ENCODE data around the gene GABBR2.

Gene GABBR2

GRCh38 chr9:98625728-98626127, 83.0 kb downstream of the GABBR2 start:
- no peak for DNase-seq

- no peak for DNase-seq
Observed at GRCh38 chr9:98619788-98620187, 88.9 kb downstream of the GABBR2 start.

GRCh38 chr9:98615633-98616032, 93.1 kb downstream of the GABBR2 start:
- no peak for DNase-seq

GRCh38 chr9:98614941-98615340, 93.8 kb downstream of the GABBR2 start:
- no peak for DNase-seq

GRCh38 chr9:98612061-98612752, 96.5 kb downstream of the GABBR2 start:
- DNase-seq, result no peak

GRCh38 chr9:98611319-98611718, 97.4 kb downstream of the GABBR2 start:
- no peak for DNase-seq

- DNase-seq, result no peak
Observed at GRCh38 chr9:98610711-98611110, 98.0 kb downstream of the GABBR2 start.

GRCh38 chr9:98610211-98610610, 98.5 kb downstream of the GABBR2 start:
- DNase-seq, result no peak

- no peak for DNase-seq
Observed at GRCh38 chr9:98609646-98610045, 99.1 kb downstream of the GABBR2 start.

GRCh38 chr9:98607787-98608186, 100.9 kb downstream of the GABBR2 start:
- no peak for DNase-seq

- no peak for DNase-seq
Observed at GRCh38 chr9:98607152-98607551, 101.6 kb downstream of the GABBR2 start.

GRCh38 chr9:98606730-98607129, 102.0 kb downstream of the GABBR2 start:
- no peak for DNase-seq

- DNase-seq, result no peak
Observed at GRCh38 chr9:98605116-98605515, 103.6 kb downstream of the GABBR2 start.

- DNase-seq, result no peak
Observed at GRCh38 chr9:98603821-98604383, 104.8 kb downstream of the GABBR2 start.

- no peak for DNase-seq
Observed at GRCh38 chr9:98602839-98603500, 105.8 kb downstream of the GABBR2 start.

- no peak for DNase-seq
Observed at GRCh38 chr9:98600631-98601030, 108.1 kb downstream of the GABBR2 start.

- DNase-seq, result no peak
Observed at GRCh38 chr9:98599566-98600216, 109.0 kb downstream of the GABBR2 start.

GRCh38 chr9:98598861-98599260, 109.9 kb downstream of the GABBR2 start:
- DNase-seq, result no peak

GRCh38 chr9:98597236-98597771, 111.4 kb downstream of the GABBR2 start:
- no peak for DNase-seq

- no peak for DNase-seq
Observed at GRCh38 chr9:98596486-98596885, 112.2 kb downstream of the GABBR2 start.

GRCh38 chr9:98594546-98595160, 114.1 kb downstream of the GABBR2 start:
- no peak for DNase-seq

- no peak for DNase-seq
Observed at GRCh38 chr9:98593354-98594253, 115.1 kb downstream of the GABBR2 start.

All from activated CD4-positive, alpha-beta T cell treated with anti-CD3 and anti-CD28 coated beads, Interleukin-2, amount 50 U/mL, for 48 hours (primary cell).